ENCODE results near the gene ARMC5.
A peak's percentile ranks its signal among the peaks of the same experiment; 100 is the strongest.
"Not testable (repeated sequence)": the region's sequence is repeated elsewhere in the genome, so short reads cannot be mapped to it uniquely, and the experiment has no call there.

The ARMC5 gene

GRCh38 chr16:31430380-31431052, 28.8 kb upstream of the ARMC5 start:
- no peak for DNase-seq (ENCODE audit: low read depth in 2 of 2)

GRCh38 chr16:31435341-31436220, 23.7 kb upstream of the ARMC5 start:
- DNase-seq (ENCODE audit: low read depth in 2 of 2): no peak

- no peak for DNase-seq (ENCODE audit: low read depth in 2 of 2)
These were observed 22.9 kb upstream of the ARMC5 start for GRCh38 chr16:31436221-31437045.

GRCh38 chr16:31438414-31438813, 20.9 kb upstream of the ARMC5 start:
- no peak for DNase-seq (ENCODE audit: low read depth in 2 of 2)

GRCh38 chr16:31439023-31439422, 20.3 kb upstream of the ARMC5 start:
- DNase-seq (ENCODE audit: low read depth in 2 of 2): not testable (repeated sequence)

- no peak for DNase-seq (ENCODE audit: low read depth in 2 of 2)
These were observed 19.8 kb upstream of the ARMC5 start for GRCh38 chr16:31439519-31439918.

GRCh38 chr16:31440516-31441184, 18.7 kb upstream of the ARMC5 start:
- DNase-seq (ENCODE audit: low read depth in 2 of 2): no peak

GRCh38 chr16:31441956-31442355, 17.3 kb upstream of the ARMC5 start:
- DNase-seq (ENCODE audit: low read depth in 2 of 2): no peak

- DNase-seq (ENCODE audit: low read depth in 2 of 2): not testable (repeated sequence)
These were observed 13.4 kb upstream of the ARMC5 start for GRCh38 chr16:31445931-31446330.

- DNase-seq (ENCODE audit: low read depth in 2 of 2): no peak
These were observed 8.1 kb upstream of the ARMC5 start for GRCh38 chr16:31451201-31451600.

- no peak for DNase-seq (ENCODE audit: low read depth in 2 of 2)
These were observed 7.5 kb upstream of the ARMC5 start for GRCh38 chr16:31451681-31452351.

- DNase-seq (ENCODE audit: low read depth in 2 of 2): no peak
These were observed 6.6 kb upstream of the ARMC5 start for GRCh38 chr16:31452631-31453106.

- no peak for DNase-seq (ENCODE audit: low read depth in 2 of 2)
These were observed 5.8 kb upstream of the ARMC5 start for GRCh38 chr16:31453255-31454204.

GRCh38 chr16:31455601-31456314, 3.5 kb upstream of the ARMC5 start:
- DNase-seq (ENCODE audit: low read depth in 2 of 2): peak in 1 of 2 donors; percentile 19

GRCh38 chr16:31456988-31457360, 2.3 kb upstream of the ARMC5 start:
- DNase-seq (ENCODE audit: low read depth in 2 of 2): no peak

GRCh38 chr16:31458073-31458843, 1.0 kb upstream of the ARMC5 start:
- DNase-seq (ENCODE audit: low read depth in 2 of 2): peak in 1 of 2 donors; percentile 28

GRCh38 chr16:31459687-31460581, 633 bp downstream of the ARMC5 start:
- DNase-seq (ENCODE audit: low read depth in 2 of 2): peak; percentile 100
